LNCAP (cell line): Measurements from ENCODE around the gene PACSIN1.

ENCODE experiments used
- CTCF ChIP-seq: fragments of 450-650 bp; IDR thresholded peaks from 2 replicates; pipeline ENCODE4 v1.5.1; 2017; ENCODE audit warnings: mild to moderate bottlenecking

The PACSIN1 gene

DNA sequence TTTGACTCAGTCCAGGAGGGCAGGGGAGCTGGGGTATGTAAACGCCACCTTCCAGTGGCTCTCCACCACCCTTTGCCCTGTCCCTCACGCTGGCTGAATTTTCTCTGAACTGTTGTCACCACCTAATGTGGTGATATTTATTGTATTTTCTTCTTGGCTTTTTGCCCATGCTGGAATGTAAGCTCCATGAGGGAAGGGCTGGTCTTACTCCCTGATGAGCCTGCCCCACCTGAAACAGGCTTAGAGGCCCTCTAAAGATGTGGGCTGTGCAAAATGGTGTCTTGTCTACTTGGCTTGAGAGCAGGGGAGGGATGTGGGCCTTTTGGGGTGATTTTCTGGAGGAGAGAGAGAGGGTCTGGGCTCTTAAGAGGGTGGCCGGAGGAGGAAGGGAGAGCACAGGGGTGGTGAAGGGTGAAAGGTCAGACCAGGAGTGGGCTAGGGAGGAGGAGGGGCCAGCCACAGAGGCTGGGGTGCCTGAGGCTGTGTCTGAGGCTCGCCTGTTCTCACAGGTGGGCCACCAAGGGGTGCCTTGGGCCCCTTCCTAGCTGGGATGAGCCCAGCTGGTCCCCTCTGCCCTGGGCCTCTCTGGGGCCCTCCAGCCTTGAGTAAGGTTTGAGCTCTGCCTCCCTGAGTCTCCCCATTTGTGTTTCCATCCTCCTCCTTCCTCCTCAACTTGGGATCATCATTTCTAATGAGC lies 52.9 kb downstream of the PACSIN1 start:
- TF ChIP-seq CTCF = no peak

- TF ChIP-seq CTCF = no peak
Measured at GRCh38 chr6:34519971-34520644, 54.2 kb downstream of the PACSIN1 start.

DNA sequence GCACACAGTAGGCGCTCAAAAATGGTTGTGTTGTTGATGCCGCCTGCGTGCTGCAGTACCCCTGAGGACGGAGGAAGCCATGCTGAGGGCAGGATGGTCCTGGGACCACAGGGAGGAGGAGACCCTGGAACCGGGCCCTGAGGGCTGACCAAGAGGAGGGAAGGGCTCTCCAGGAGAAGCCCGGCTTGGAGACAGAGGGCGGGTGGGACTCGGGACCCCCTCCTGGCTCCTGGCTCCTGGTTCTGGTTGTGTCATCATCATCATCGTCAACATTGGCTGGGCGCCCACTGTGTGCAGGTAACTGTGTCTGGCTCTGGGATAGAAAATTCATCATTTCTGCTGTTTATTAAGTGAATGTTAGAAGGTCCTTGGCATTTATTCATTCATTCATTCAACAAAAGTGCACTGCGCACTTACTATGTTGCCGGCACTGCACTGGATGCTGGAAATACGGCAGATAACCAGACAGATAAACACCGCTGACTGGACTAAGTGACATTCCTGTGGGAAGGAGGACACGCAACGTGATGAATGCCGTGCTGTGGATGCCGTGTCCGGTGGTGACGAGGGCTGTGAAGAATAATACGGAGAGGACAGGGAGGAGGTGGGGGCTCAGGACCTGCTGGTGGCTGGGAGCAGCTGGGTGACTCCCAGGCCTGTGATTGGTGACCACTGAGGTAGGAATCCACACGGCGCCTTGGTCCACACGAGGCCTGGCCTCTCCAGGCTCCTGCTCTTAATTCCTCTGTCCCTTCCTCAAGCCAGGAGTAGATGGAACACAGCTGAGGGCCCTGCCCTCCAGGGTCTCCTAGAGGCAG lies 55.0 kb downstream of the PACSIN1 start:
- no peak for TF ChIP-seq CTCF

- no peak for TF ChIP-seq CTCF
Measured at GRCh38 chr6:34521463-34522285, 55.8 kb downstream of the PACSIN1 start.

DNA sequence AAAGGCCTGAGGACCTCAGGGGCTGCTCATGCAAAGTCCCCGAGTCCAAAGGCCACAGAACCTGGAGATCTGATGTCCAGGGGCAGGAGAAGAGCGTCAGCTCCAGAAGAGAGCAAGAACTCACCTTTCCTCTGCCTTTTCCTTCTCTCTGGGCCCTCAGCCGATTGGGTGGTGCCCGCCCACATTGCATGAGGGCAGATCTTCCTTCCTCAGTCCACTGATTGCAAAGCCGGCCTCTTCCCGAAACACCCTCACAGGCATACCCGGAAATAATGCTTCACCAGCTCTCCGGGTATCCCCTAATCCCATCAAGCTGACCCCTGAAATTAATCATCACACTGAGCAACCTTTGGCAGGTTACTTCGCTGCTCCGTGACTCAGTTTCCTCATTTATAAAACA lies 56.9 kb downstream of the PACSIN1 start:
- TF ChIP-seq CTCF = no peak

DNA sequence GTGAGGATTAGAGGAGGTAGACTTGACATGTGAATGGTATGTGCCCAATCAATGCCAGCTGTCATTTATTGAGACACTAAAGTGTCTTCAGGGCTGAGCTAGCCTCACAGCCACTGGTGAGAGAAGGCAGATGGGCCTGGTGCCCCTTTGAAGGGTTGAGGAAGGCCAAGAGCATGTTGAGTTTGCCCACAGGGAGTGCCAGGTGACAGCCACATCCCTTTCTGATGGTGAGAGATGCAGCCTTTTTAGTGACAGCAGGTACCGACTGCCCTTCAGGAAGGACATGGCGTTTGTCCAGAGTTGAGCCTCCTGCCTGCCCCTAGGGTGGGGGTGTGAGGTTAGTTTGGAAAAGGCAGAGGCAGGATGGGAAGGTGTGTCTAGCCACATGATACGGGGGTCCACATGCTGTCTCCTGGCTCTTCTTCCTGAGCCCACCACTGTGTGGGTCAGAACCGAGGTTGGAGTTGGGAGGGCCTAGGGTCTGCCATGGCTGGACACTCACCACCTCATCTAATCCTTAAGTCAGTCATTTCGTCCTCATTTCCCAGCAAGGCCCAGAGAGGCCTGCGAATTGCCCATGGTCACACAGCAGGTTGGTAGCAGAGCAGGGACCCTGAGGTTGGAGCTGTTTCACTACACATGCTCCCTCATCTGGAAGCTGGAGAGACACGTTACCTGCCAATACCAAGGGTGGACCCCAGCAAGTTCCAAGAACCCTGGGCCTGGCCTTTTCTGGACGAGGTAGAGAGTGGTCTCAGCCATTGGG lies 57.7 kb downstream of the PACSIN1 start:
- TF ChIP-seq CTCF = no peak
